Body of pancreas (tissue), 4 donors: ENCODE results near the gene DUS1L.
A peak's percentile ranks its signal among the peaks of the same experiment; 100 is the strongest.

ENCODE experiments used
- CTCF ChIP-seq, 7 experiments: fragments of 450-650 bp in 4 of 7; fragments of 200-600 bp in 3 of 7; sonication (generic) in 3 of 7; IDR thresholded peaks; one replicate each; pipeline ENCODE4 v1.5.1; 2016 to 2019; ENCODE audit warnings: antibody characterized with exemption in 7 of 7
- POLR2A ChIP-seq, 3 donors: fragments of 450-650 bp; IDR thresholded peaks; one replicate each; pipeline ENCODE4 v1.6.1; 2016; ENCODE audit warnings: antibody characterized with exemption in 3 of 3, mild to moderate bottlenecking in 2 of 3

DNA sequence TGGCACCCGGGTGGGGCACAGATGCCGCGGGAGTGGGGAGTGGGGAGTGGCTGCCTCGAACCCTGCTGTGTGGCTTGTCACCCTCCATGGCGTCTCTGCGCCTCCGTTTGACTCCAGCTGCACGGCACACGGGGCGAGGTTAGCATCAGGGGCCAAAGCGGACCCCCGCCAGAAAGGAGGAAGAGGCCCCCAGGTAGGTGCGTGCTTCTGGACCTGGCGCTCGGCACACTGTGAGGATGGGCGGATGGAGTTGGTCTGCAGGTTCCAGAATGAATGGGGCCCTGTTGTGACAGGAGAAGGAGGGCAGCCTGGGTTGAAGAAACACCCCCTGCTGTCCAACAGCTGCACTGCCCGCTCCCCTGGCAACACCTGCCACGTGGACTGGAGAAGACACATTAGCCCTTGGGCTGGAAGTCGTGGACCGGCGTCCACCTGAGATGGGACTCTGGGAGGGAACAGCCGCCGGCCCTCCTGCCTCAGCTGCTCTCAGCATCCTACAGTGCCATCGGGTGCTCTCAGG, 41.8 kb upstream of the DUS1L start:
- TF ChIP-seq POLR2A (IDR thresholded peaks at IDR 0.05) (no peak), CTCF (IDR thresholded peaks at IDR 0.05) (peak in 2 of 7 experiments; percentile 16 to 17)
